Measurements from ENCODE around the gene U2SURP.

DNA sequence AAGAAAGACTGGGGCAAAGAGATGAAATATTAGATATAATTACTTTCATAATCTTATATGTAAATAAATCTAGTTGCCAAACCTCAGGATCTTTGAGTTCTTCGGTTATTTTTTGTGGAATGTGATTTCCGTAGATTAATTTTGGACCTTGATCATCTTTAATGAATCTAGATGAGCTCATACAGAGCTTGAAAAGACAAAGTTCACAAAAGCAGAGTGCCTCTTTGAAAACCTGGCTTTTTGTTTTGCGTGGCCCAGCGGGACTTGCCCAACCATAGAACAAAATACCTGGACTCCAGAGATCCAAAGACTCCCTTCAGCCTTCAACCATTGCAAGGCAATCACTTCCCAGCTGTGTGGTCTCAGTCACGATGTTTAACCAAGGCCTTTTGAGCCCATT is 63.4 kb downstream of the U2SURP start:
- no peak for TF ChIP-seq EZH2 (IDR thresholded peaks at IDR 0.05; ENCODE audit: insufficient read depth, poor library complexity, severe bottlenecking)
- TF ChIP-seq EZH2phosphoT487 (IDR thresholded peaks at IDR 0.05; ENCODE audit: insufficient read depth, low read depth): no peak

Data from GM23248 (cell line).